ENCODE results near the gene ZMYM2.
A peak's percentile ranks its signal among the peaks of the same experiment; 100 is the strongest.

ZMYM2 gene

GRCh38 chr13:20102525-20103180, 144.1 kb downstream of the ZMYM2 start:
- ATAC-seq (replicated peaks; ENCODE audit: extremely low read depth, poor library complexity, severe bottlenecking) (no peak), DNase-seq (ENCODE audit: low spot score in 2 of 2) (no peak)
- H3K4me3 Mint-ChIP-seq, result no peak overlapping the region
- no peaks in the 10 kb centered on the region for H3K36me3 Mint-ChIP-seq (ENCODE audit: insufficient read depth)
- H3K9me3 Mint-ChIP-seq, result no peaks in the 10 kb centered on the region
- peaks cover 76% of the 10 kb centered on the region for H3K27me3 Mint-ChIP-seq
- H3K4me1 Mint-ChIP-seq, result no peaks in the 10 kb centered on the region
- no peak overlapping the region for H3K27ac Mint-ChIP-seq (ENCODE audit: low read depth)

- no peaks in the 10 kb centered on the region for H3K4me1 Mint-ChIP-seq
- H3K27me3 Mint-ChIP-seq, result peaks cover 53% of the 10 kb centered on the region
These were observed 146.7 kb downstream of the ZMYM2 start for GRCh38 chr13:20105161-20105689.

GRCh38 chr13:20106742-20107141, 148.2 kb downstream of the ZMYM2 start:
- Mint-ChIP-seq H3K27ac (ENCODE audit: low read depth) (no peak overlapping the region), H3K36me3 (ENCODE audit: insufficient read depth) (no peaks in the 10 kb centered on the region), H3K4me1 (no peaks in the 10 kb centered on the region), H3K27me3 (peaks cover 38% of the 10 kb centered on the region), H3K4me3 (no peak overlapping the region), H3K9me3 (no peaks in the 10 kb centered on the region)
- DNase-seq (ENCODE audit: low spot score in 2 of 2) (no peak), ATAC-seq (replicated peaks; ENCODE audit: extremely low read depth, poor library complexity, severe bottlenecking) (no peak)

More at GRCh38 chr13:20105161-20105689, 146.7 kb downstream of the ZMYM2 start:
- Mint-ChIP-seq H3K27ac (ENCODE audit: low read depth) (no peak overlapping the region), H3K36me3 (ENCODE audit: insufficient read depth) (no peaks in the 10 kb centered on the region), H3K9me3 (no peaks in the 10 kb centered on the region), H3K4me3 (no peak overlapping the region)
- no peak for DNase-seq (ENCODE audit: low spot score in 2 of 2)
- ATAC-seq (replicated peaks; ENCODE audit: extremely low read depth, poor library complexity, severe bottlenecking), result no peak

- Mint-ChIP-seq H3K36me3 (ENCODE audit: insufficient read depth) (no peaks in the 10 kb centered on the region), H3K4me1 (no peaks in the 10 kb centered on the region), H3K9me3 (no peaks in the 10 kb centered on the region), H3K27me3 (peaks cover 20% of the 10 kb centered on the region), H3K4me3 (no peak overlapping the region), H3K27ac (ENCODE audit: low read depth) (no peak overlapping the region)
- no peak for DNase-seq (ENCODE audit: low spot score in 2 of 2)
- ATAC-seq (replicated peaks; ENCODE audit: extremely low read depth, poor library complexity, severe bottlenecking), result no peak
These were observed 150.5 kb downstream of the ZMYM2 start for GRCh38 chr13:20109037-20109436.

GRCh38 chr13:20114066-20114610, 155.6 kb downstream of the ZMYM2 start:
- no peaks in the 10 kb centered on the region for H3K27me3 Mint-ChIP-seq
- no peak for ATAC-seq (replicated peaks; ENCODE audit: extremely low read depth, poor library complexity, severe bottlenecking)

GRCh38 chr13:20116213-20116612, 157.7 kb downstream of the ZMYM2 start:
- Mint-ChIP-seq H3K9me3 (no peaks in the 10 kb centered on the region), H3K4me1 (peaks cover 17% of the 10 kb centered on the region), H3K27me3 (peaks cover 4% of the 10 kb centered on the region), H3K36me3 (ENCODE audit: insufficient read depth) (peaks cover 6% of the 10 kb centered on the region), H3K27ac (ENCODE audit: low read depth) (no peak overlapping the region), H3K4me3 (no peak overlapping the region)
- no peak for DNase-seq (ENCODE audit: low spot score in 2 of 2)
- no peak for ATAC-seq (replicated peaks; ENCODE audit: extremely low read depth, poor library complexity, severe bottlenecking)

More at GRCh38 chr13:20114066-20114610, 155.6 kb downstream of the ZMYM2 start:
- Mint-ChIP-seq H3K27ac (ENCODE audit: low read depth) (no peak overlapping the region), H3K36me3 (ENCODE audit: insufficient read depth) (peaks cover 2% of the 10 kb centered on the region), H3K9me3 (no peaks in the 10 kb centered on the region), H3K4me3 (no peak overlapping the region), H3K4me1 (peaks cover 3% of the 10 kb centered on the region)
- no peak for DNase-seq (ENCODE audit: low spot score in 2 of 2)

- H3K9me3 Mint-ChIP-seq, result no peaks in the 10 kb centered on the region
- DNase-seq (ENCODE audit: low spot score in 2 of 2) (no peak), ATAC-seq (replicated peaks; ENCODE audit: extremely low read depth, poor library complexity, severe bottlenecking) (peak; percentile 7)
- H3K27me3 Mint-ChIP-seq, result peaks cover 9% of the 10 kb centered on the region
- peak overlapping the region; percentile 65 for H3K27ac Mint-ChIP-seq (ENCODE audit: low read depth)
- peak overlapping the region; percentile 81 for H3K4me3 Mint-ChIP-seq
- H3K36me3 Mint-ChIP-seq (ENCODE audit: insufficient read depth), result peaks cover 6% of the 10 kb centered on the region
- peaks cover 19% of the 10 kb centered on the region for H3K4me1 Mint-ChIP-seq
These were observed 160.0 kb downstream of the ZMYM2 start for GRCh38 chr13:20118268-20119140.

- Mint-ChIP-seq H3K4me3 (peak overlapping the region; percentile 81), H3K36me3 (ENCODE audit: insufficient read depth) (peaks cover 6% of the 10 kb centered on the region), H3K27me3 (peaks cover 19% of the 10 kb centered on the region), H3K4me1 (peaks cover 19% of the 10 kb centered on the region), H3K27ac (ENCODE audit: low read depth) (peak overlapping the region; percentile 65), H3K9me3 (no peaks in the 10 kb centered on the region)
- DNase-seq (ENCODE audit: low spot score in 2 of 2), result no peak
- no peak for ATAC-seq (replicated peaks; ENCODE audit: extremely low read depth, poor library complexity, severe bottlenecking)
These were observed 161.4 kb downstream of the ZMYM2 start for GRCh38 chr13:20119960-20120359.

- peak overlapping the region; percentile 81 for H3K4me3 Mint-ChIP-seq
- peaks cover 19% of the 10 kb centered on the region for H3K27me3 Mint-ChIP-seq
- DNase-seq (ENCODE audit: low spot score in 2 of 2) (no peak), ATAC-seq (replicated peaks; ENCODE audit: extremely low read depth, poor library complexity, severe bottlenecking) (no peak)
- no peaks in the 10 kb centered on the region for H3K9me3 Mint-ChIP-seq
- peaks cover 19% of the 10 kb centered on the region for H3K4me1 Mint-ChIP-seq
- H3K27ac Mint-ChIP-seq (ENCODE audit: low read depth), result peak overlapping the region; percentile 65
- H3K36me3 Mint-ChIP-seq (ENCODE audit: insufficient read depth), result peaks cover 6% of the 10 kb centered on the region
These were observed 162.6 kb downstream of the ZMYM2 start for GRCh38 chr13:20121159-20121525.

- Mint-ChIP-seq H3K36me3 (ENCODE audit: insufficient read depth) (peaks cover 3% of the 10 kb centered on the region), H3K27ac (ENCODE audit: low read depth) (no peak overlapping the region), H3K4me3 (no peak overlapping the region), H3K9me3 (no peaks in the 10 kb centered on the region), H3K27me3 (peaks cover 19% of the 10 kb centered on the region), H3K4me1 (peaks cover 15% of the 10 kb centered on the region)
- DNase-seq (ENCODE audit: low spot score in 2 of 2) (no peak), ATAC-seq (replicated peaks; ENCODE audit: extremely low read depth, poor library complexity, severe bottlenecking) (no peak)
These were observed 165.8 kb downstream of the ZMYM2 start for GRCh38 chr13:20124303-20124702.

- DNase-seq (ENCODE audit: low spot score in 2 of 2) (no peak), ATAC-seq (replicated peaks; ENCODE audit: extremely low read depth, poor library complexity, severe bottlenecking) (no peak)
- Mint-ChIP-seq H3K9me3 (no peaks in the 10 kb centered on the region), H3K4me3 (no peak overlapping the region), H3K4me1 (peaks cover 6% of the 10 kb centered on the region), H3K27ac (ENCODE audit: low read depth) (no peak overlapping the region), H3K27me3 (peaks cover 19% of the 10 kb centered on the region), H3K36me3 (ENCODE audit: insufficient read depth) (peaks cover 2% of the 10 kb centered on the region)
These were observed 166.7 kb downstream of the ZMYM2 start for GRCh38 chr13:20125129-20125782.

- H3K4me3 Mint-ChIP-seq, result no peak overlapping the region
- ATAC-seq (replicated peaks; ENCODE audit: extremely low read depth, poor library complexity, severe bottlenecking) (no peak), DNase-seq (ENCODE audit: low spot score in 2 of 2) (no peak)
- H3K27me3 Mint-ChIP-seq, result peaks cover 19% of the 10 kb centered on the region
- peaks cover 6% of the 10 kb centered on the region for H3K4me1 Mint-ChIP-seq
- H3K36me3 Mint-ChIP-seq (ENCODE audit: insufficient read depth), result peaks cover 2% of the 10 kb centered on the region
- H3K9me3 Mint-ChIP-seq, result no peaks in the 10 kb centered on the region
- no peak overlapping the region for H3K27ac Mint-ChIP-seq (ENCODE audit: low read depth)
These were observed 167.2 kb downstream of the ZMYM2 start for GRCh38 chr13:20125783-20126165.

Data from central memory CD8-positive, alpha-beta T cell (primary cell).